ENCODE measurements around the gene SH3RF3.

DNA sequence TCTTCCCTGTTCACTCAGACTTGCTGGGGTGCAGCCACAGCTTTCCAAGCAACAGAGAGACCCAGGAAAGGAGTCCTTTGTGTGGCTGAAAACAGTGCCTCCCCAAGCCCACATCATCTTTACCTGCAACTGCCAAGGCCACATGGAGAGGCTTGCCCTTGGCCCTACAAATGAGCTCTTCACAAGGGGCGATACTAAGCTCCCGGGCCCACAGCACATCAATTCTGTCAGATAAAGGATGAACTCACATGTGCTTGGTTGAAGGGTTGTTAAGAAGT is 42.3 kb upstream of the SH3RF3 start:
- TF ChIP-seq POLR2AphosphoS5 (IDR thresholded peaks at IDR 0.05; ENCODE audit: insufficient read depth in 1 of 2, low read depth in 1 of 2) = no peak
- TF ChIP-seq, protein P1, sequence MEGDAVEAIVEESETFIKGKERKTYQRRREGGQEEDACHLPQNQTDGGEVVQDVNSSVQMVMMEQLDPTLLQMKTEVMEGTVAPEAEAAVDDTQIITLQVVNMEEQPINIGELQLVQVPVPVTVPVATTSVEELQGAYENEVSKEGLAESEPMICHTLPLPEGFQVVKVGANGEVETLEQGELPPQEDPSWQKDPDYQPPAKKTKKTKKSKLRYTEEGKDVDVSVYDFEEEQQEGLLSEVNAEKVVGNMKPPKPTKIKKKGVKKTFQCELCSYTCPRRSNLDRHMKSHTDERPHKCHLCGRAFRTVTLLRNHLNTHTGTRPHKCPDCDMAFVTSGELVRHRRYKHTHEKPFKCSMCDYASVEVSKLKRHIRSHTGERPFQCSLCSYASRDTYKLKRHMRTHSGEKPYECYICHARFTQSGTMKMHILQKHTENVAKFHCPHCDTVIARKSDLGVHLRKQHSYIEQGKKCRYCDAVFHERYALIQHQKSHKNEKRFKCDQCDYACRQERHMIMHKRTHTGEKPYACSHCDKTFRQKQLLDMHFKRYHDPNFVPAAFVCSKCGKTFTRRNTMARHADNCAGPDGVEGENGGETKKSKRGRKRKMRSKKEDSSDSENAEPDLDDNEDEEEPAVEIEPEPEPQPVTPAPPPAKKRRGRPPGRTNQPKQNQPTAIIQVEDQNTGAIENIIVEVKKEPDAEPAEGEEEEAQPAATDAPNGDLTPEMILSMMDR (IDR thresholded peaks at IDR 0.05) = no peak

Data from vagina (tissue), 2 donors.